Gastrocnemius medialis (tissue), 4 donors: ENCODE measurements around the gene RAB3D.

Source experiments
- POLR2A ChIP-seq, 2 donors: fragments of 450-650 bp; IDR thresholded peaks; one replicate each; pipeline ENCODE4 v1.6.1; 2017; ENCODE audit warnings: antibody characterized with exemption in 2 of 2, mild to moderate bottlenecking in 2 of 2, moderate library complexity in 2 of 2
- TF ChIP-seq, protein P1 (sequence below), 5 experiments: fragments of 450-650 bp in 3 of 5; fragments of 200-600 bp in 2 of 5; sonication (generic) in 2 of 5; IDR thresholded peaks in 4 of 5; conservative IDR thresholded peaks in 1 of 5; 1 replicate in 4 of 5; 2 replicates in 1 of 5; pipeline ENCODE4 v1.5.1; 2016 to 2019; ENCODE audit warnings: antibody characterized with exemption in 5 of 5, mild to moderate bottlenecking in 3 of 5, moderate library complexity in 3 of 5

DNA sequence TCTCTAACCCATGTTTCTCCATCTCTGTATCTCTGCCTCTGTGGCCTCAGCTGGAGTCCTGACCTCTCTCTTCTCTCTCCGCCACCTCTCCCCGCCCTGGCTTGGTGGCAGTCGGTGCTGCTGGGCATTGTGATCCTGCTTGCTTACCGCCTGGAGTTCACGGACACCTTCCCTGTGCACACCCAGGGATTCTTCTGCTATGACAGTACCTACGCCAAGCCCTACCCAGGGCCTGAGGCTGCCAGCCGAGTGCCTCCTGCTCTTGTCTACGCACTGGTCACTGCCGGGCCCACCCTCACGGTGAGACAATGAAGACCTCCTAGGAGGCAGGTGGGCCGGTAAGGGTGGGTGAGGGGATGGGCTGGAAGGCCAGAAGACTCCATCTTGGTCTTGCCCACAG, 20.0 kb upstream of the RAB3D start:
- TF ChIP-seq, protein P1, sequence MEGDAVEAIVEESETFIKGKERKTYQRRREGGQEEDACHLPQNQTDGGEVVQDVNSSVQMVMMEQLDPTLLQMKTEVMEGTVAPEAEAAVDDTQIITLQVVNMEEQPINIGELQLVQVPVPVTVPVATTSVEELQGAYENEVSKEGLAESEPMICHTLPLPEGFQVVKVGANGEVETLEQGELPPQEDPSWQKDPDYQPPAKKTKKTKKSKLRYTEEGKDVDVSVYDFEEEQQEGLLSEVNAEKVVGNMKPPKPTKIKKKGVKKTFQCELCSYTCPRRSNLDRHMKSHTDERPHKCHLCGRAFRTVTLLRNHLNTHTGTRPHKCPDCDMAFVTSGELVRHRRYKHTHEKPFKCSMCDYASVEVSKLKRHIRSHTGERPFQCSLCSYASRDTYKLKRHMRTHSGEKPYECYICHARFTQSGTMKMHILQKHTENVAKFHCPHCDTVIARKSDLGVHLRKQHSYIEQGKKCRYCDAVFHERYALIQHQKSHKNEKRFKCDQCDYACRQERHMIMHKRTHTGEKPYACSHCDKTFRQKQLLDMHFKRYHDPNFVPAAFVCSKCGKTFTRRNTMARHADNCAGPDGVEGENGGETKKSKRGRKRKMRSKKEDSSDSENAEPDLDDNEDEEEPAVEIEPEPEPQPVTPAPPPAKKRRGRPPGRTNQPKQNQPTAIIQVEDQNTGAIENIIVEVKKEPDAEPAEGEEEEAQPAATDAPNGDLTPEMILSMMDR (IDR thresholded peaks at IDR 0.05 in 4 of 5, conservative IDR thresholded peaks at IDR 0.05 in 1 of 5) = no peak
- TF ChIP-seq POLR2A (IDR thresholded peaks at IDR 0.05) = no peak
